Measurements from ENCODE around the gene TBC1D3.
"Not testable (repeated sequence)": the region's sequence is repeated elsewhere in the genome, so short reads cannot be mapped to it uniquely, and the experiment has no call there.

Gene TBC1D3

GRCh38 chr17:38192455-38192854, at the start of gene TBC1D3:
TBC1D3 (minus strand) TSS chr17:38192555; CDS start chr17:38191029, 1,526 bp downstream.
- DNase-seq: not testable (repeated sequence)

GRCh38 chr17:38232790-38233189, 40.4 kb upstream of the TBC1D3 start:
- DNase-seq: not testable (repeated sequence)

- DNase-seq: not testable (repeated sequence)
Measured at GRCh38 chr17:38225844-38226495, 33.6 kb upstream of the TBC1D3 start.

- not testable (repeated sequence) for DNase-seq
Measured at GRCh38 chr17:38220867-38221266, 28.5 kb upstream of the TBC1D3 start.

- DNase-seq: not testable (repeated sequence)
Measured at GRCh38 chr17:38200271-38200670, 7.9 kb upstream of the TBC1D3 start.

- DNase-seq: not testable (repeated sequence)
Measured at GRCh38 chr17:38134860-38135259, 57.5 kb downstream of the TBC1D3 start.

All from kidney glomerular epithelial cell (primary cell).